HG02798 (cell line): ENCODE measurements around the gene KIDINS220.
A peak's percentile ranks its signal among the peaks of the same experiment; 100 is the strongest.

ENCODE experiments used
- ATAC-seq: cut with Tn5 transposase; IDR thresholded peaks from one replicate; pipeline ENCODE4 v1.9.1; 2021; ENCODE audit warnings: mild to moderate bottlenecking; ENCODE audit not compliant: unreplicated experiment, poor library complexity

Gene KIDINS220

DNA sequence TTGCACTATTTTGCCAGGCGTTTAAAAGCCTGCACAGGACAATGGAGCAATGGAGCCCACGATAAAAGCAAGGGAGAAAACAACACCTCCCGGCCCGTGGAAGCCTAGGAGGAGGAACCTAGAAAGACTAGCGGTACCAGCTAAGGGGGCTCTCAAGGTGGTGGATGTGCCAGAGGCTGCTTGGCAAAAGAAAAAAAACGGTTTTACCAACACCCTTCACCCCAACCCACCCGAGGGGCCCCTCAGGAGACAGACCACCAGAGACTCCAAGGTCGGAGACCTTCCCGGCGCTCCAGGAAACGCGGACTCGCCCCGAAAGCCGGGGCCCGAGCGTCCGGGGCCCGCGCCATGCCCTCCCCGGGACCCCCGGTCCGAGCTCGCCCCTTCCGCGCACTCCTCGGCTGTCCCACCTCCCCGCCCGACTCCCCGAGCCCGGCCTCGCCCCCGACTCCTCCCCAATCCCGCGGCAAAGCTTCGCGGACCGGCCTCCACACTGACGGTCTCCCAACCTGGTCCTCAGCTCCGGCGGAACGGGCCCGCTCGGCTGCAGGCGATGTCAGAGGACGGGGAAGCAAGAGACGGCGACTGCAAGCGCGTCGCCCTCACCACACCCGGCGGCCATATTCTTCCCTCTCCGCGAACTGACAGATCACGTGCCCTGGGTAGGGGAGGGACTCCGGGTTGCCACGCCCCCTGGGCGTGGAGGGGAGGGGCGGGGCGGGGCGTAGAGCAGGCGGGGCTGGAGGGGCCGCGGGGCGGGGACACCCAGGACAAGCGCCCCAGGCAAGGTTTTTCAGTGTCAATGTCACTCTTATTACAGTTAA is at the start of gene KIDINS220:
KIDINS220 (minus strand) TSS at position 643 of the 824 bp plus-strand sequence. CDS start 10,520 bp downstream, outside the sequence.
- peak; percentile 94 for ATAC-seq

DNA sequence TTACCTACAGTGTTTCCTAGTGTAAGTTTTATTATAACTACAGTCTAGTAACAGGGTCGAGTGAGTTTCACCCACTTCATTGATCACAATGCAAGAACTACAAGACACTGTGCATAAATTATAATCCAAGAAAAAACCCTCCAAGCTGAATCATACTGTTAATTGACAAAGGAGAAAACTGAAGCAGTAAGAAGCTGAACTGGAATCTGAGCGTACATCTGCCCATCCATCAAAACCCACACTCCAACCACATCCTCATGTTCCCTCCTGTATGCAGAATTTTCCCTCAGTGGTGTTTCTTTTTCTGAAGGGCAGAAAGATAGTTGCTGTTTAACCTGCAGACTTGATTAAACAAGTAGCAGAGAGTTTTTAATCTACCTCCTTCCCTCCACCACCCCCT is 49.5 kb upstream of the KIDINS220 start:
- no peak for ATAC-seq

DNA sequence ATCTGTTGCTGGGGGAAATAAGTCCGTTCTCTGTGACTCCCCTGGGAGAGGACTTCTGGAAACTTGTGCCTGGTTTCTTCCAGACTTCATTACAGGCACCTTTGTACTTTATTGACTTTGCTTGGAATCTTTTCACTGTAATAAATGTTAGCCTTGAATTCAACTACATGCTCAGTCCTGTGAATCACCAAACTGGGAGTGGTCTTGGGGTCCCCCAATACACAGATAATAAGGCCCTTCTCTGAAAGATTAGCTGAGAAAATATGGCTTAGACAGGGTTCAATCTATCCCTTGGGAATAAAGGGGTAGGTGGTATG is 48.7 kb upstream of the KIDINS220 start:
- no peak for ATAC-seq

DNA sequence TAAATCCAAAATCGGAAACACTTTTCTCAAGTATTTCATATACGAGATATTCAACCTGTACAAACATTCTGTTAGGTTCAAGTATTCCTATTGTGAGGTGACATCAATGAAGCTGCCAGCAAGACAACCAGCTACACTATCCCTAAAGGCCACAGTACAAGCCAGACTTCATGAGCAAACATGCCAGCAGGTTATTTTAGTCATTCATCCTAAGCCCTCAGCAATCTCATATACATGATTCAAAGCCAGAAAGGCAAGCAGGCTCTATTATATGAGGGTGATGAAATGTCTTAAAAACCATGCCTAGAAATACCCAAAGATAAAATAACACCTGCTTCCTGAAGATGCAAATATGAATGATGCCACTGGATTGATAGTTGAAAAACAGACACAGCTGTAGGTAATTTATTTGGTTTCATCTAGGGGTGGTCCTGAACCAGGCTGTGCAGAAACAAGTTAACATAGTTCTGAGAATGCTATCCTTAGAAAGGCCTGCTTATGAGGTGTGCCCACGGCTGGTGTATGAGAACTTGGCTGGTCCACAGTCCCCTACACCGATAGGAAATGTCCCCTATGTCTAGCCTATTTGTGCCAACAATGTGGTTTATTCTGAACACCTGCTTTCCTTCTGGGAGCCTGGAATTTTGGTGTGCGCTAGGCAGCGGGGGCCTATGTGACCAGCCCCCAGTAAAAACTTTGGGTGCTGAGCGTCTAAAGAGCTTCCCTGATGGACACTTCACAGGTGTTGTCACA is 48.2 kb upstream of the KIDINS220 start:
- ATAC-seq = no peak

DNA sequence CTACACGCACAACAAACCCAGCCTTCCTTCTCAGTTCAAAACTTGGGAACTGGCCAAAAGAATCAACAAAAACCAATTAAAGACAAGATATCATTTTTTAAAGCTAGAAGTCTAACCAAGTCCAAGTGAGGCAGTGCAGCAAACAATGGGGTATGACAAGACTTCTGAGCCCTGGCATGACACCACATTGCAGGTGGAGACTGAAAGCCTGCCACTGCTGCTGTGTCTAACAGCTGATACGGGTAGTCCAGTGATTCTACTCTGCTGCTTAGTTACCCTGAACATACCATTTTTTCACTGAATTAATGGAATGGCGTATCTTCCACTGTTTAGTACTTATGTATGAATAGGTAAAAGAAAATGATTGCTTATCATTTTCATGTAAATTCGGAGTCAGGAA is 47.4 kb upstream of the KIDINS220 start:
- ATAC-seq = no peak

DNA sequence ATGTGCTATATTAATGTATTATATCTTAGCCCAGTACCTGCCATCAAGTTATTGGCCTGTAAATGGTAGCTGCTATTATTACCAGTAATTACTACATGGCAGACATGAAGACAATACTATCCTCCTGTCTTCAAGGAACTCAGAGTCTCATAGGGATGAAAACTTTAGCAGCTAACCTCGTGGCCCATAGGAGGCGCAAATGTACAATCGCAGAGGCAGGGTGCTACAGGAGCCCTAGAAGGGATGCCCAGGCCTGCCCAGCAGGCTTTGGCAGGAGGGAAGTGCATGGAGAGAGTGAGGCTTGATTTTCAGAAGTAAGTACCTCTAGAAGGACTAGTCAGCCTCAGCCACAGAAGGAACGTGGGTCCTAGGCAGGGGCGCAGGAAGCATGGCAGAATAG is 44.7 kb upstream of the KIDINS220 start:
- ATAC-seq = no peak

DNA sequence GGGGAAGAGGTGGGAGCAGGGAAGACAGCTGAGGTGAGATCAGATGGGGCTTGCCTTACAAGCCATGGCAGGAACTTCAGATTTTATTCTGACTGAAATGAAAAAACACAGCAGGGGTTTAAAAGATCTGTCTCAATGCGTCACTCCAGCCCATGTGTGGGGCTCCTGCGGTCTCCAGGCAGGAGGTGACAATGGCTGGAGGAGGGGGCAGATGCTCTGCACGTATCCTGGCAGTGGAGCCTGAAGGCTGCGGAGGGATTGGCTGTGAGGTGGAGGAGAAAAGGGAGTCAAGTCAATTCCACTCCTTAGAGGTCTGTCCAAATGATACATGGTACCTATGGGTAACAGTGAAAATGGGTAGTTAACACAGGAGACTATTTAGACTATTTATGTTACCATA is 40.5 kb upstream of the KIDINS220 start:
- no peak for ATAC-seq

DNA sequence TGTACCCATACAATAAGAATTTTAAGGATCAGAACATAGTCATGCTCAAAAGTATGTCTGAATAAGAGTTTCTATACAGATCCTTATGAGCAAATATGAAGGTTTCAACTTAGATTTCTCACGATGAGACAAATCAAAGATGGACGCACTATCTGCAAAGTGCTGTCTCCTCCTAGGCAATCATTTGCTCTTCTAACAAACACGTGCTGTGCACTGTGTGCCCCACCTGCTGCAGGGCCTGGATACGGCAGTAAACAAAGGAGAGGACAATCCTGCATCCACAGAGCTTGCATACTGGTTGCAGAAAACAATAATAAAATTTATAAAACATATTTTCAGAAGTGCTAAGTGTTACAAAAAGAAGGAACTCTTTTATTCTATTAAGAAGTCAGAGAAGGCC is 39.9 kb upstream of the KIDINS220 start:
- ATAC-seq = no peak

DNA sequence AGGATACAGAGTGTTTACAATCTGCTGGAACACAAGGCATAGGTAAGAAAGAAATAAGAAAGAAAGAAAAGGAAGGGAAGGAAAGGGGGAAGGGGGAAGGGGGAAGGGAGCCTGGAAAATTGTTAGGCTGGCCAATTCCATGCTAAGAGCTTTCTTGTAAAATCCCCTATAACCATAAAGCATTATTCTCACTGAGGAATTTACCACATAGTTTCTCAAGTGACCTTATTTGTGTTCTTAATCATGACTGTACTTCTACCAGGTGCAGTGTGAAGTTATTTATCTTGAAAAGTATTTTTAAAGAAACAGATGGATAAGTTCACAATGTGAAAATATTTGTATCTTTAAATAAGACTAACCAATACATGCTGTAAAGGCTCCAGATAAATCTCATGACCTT is 39.2 kb upstream of the KIDINS220 start:
- no peak for ATAC-seq

DNA sequence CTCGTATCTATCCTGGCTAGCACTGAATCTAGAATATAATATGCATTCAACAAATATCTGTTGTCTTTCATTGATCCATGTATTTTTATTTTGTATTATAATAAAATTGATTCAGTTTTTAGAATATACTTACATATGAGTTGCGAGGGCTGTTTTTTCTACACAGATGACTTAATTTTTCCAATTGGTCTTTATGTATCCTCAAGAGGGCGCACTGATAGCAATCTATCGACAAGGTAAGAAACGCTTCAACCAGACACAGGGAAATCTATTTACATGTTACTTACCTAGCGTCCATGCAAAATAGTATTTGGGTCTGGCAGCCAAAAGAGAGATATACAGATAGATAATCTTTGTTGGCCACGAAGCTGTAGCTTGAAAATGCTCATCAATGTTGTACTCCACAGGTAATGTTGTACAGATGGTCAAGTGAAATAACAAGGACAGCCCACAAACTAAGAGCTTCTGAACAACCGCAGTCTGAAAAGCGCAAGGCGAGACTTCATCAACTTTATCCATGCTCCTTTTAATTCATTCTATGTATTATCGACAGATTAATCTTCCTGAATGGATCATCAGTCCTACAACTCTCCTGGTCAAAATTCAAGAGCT is 35.5 kb upstream of the KIDINS220 start:
- no peak for ATAC-seq

DNA sequence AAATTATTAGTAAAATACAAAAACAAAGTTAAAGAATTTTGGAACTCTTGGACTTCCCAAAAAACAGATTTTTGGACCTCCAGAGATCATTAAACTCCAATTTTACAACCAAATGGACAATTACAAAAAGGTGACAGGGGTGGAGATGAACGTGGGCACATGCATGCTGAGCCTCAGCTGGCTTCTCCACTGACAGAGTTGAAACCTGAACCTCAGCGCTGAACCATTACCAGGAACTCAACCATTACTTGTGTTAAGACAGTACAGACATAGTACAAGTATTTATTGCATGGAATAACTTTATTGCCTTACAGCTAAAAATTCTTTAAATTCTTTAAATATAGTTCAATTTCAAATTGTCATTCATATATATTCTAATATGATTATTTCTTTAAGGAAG is 33.0 kb upstream of the KIDINS220 start:
- ATAC-seq = no peak

DNA sequence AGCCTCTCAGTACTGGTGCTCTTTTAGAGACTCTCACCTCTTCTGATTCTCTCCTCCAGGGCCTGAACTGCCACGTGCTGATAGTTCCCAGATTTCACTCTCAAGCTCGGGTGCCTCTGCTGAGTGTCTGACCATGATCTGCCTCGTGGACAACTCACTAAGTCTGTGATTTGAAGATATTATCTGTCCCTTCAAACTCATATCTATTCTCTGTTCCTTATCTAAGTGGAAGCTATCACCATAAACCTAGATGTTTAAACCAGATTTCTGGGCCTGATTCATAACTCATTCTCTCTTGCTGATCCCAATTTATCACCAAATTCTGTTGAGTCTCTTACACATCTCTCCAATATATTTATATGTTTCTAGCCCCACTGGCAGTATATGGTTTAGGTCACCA is 29.9 kb upstream of the KIDINS220 start:
- ATAC-seq = no peak

DNA sequence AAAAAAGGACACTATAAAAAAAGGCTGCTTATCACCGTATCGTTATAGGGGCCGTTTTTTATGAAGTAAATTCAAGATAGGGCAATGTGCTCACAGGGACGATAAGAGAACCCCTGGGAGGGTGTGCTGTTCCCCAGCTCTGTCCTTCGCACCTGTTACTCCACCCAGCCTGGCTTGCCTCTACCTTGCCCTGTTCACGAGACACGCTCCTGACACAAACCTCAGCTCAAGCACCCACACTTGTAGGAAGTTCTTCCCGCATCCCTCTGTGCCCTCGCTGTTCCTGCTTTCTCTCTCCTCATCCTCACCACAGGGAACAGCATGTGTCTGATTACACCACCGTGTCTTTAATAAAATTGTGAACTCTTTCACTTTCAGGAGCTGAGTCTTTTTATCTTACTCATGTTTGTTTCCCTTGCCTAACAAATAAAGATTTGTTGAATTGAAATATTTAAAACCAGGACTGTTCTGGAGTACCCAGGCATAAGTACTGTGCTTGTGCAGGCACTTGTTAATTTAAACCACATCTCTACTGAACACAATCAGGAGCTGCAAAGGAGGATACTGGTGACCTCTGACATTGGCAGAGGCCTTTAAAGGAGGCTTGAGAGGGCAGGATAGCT is 26.0 kb upstream of the KIDINS220 start:
- ATAC-seq = no peak

DNA sequence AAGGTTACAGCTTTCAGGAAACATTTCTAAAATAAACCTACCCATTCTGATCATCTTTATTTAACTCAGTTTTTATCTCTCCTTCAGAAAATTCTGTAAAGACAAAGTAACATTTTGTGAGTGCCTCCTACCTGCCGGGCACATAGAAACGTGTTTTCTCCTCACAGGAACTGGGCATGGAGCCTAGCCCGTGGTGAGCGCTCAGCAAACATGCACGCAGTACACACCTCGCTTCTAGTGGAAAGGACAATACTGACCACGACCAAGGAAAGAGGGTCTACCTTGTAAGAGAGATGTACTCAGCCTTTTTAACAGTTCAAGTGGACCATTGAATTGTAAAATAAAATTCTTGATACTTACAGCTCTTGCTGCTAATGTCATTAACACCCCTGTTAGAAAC is 24.8 kb upstream of the KIDINS220 start:
- ATAC-seq = no peak

DNA sequence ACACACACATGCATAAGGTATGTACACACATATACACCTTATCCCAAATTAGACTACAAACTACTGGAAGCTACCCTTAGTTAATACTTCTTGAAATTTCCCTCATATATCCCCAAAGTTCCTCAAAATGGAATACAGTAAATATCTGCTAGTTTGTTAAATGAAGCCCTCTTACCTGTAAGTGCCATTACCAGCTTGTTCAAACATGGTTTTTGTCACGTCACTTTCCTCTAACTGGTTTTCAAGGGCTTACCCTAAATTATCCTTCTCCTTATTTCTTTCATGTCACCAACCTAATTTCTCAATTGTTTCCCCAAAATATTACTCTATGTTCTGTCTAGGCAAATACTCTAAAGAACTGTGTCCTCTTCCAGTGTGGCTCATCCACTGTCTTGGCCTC is 24.4 kb upstream of the KIDINS220 start:
- no peak for ATAC-seq

DNA sequence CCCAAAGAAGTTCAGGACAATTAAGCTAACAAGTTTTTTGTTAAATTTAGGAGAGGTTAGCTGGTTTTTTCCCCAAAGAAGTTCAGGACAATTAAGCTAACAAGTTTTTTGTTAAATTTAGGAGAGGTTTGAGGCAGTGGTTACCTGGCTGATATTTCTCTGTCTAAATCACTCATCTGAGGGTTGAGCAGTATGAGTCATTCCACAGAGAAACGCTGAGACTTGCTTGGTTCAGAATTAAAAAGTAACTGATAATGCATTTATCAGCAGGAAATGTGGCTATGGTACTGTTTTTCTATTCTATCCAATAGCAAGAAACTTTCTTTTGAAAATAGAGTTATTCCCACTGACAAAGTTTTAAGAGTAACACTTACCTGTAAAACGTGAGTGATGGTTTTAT is 22.8 kb upstream of the KIDINS220 start:
- ATAC-seq = no peak

DNA sequence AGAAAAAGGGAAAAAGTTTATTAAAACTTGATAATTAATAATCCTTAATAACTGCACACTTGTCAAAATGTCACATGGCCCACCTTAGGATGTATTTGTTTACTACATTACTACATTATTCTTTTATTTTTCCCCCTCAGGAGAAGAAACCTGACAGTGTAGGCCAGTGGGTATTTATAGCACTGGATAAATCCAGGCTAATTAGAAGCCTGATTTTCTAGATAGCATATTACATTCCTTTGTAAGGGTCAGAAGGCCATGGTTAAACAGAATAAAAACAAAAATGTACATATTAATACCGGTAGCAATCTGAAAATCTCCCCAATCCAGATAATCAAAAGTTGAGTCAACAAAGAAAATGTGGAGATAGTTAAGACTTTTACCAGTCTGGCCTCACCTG is 21.5 kb upstream of the KIDINS220 start:
- no peak for ATAC-seq

DNA sequence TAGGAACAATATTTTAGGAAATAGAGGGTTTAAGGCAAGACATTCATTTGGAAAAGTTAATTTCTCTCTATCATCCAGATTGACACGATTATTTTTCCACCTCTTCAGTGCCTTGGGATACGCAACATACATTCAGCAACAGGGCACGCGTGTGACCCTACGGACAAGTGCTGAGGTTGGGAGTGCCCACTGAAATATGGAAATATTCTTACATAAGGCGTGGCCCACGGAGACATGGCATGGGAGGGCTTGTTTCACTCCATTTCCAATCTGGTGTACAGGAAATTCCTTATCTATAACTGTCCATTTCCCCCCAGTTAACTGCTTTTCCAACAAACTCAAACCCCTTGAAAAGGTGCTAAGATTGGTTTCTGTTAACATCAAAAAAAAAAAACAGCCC is 20.9 kb upstream of the KIDINS220 start:
- no peak for ATAC-seq

DNA sequence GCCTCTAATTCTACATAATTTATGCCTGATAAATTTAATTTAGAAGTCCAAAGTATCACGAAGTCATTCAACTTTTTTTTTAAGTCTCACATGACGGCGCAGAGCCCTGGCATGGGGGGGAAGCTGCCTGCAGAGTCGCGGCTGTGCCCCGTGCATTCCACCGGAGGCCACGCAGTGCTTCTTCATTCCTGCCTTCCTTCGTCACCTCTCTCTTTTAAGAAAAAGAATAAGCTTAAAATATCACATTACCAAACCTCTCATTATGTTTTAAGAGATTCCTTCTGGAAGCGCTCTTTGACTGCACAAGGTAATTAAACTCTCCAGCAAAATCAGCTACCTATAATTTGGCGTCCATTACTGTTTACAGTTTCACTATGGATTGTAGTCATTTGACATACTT is 20.3 kb upstream of the KIDINS220 start:
- ATAC-seq = no peak

DNA sequence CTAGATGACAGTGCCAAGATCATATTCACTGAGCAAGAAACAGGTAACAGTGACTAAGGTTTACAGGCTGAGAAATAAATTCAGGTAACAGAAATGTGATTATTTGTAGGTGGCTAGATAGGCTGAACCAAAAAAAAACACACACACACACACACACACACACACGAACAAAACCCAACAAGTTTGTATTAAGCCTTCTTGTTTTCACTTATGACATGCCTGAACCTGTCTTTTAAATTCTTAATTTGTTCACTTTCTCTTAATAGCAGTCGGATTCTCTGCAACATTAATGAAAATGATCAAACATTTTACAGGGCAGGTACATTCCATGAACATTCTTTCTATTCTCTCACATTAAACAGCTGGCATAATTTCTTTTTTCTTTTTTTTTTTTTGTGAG is 18.8 kb upstream of the KIDINS220 start:
- ATAC-seq = no peak

DNA sequence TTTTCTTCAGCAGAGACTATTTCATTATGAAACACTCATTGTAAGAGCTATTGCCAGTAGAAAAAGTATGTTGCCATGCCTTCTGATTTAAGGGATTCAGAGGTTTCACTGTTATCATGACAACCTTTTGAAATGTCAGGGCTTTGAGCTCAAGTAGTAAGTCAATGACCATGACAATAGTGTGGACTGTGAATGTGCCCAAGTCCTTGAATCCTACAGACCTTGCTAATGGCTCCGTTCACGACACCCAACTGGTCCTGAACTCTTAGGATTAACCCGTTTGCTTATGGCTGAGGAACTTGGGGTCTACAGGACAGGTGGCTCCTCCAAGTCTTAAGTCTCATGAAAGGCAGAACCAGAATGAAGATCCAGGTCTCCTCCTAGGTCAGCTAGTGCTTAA is 17.6 kb upstream of the KIDINS220 start:
- no peak for ATAC-seq
